A549 (cell line): ENCODE measurements around the gene SLC6A2. TPM values are rescaled to one million over a fixed set of nuclear protein-coding genes. Genes with fewer than 3 reads are reported as not detected.

ENCODE experiments used
- ATAC-seq, 2 experiments: fragments of 200-7000 bp in 1 of 2; fragments of >200 bp in 1 of 2; cut with Nextera tagmentation in 1 of 2; cut with Tn5 transposase in 1 of 2; 3 replicates each; pipeline versions ENCODE4 v1.8.0 to v1.9.1; 2018 to 2020; ENCODE audit warnings: mild to moderate bottlenecking in 1 of 2, moderate library complexity in 1 of 2
- CTCF ChIA-PET: fragments of 300-600 bp; sonication (Branson Sonifier 250); formaldehyde crosslinking; extraction: SDS; loops from one replicate; lab custom pipeline; 2021; ENCODE audit warnings: antibody characterized with exemption, inconsistent platforms; lab: Yijun Ruan, JAX
- POLR2A ChIA-PET: fragments of 350-600 bp; formaldehyde crosslinking; extraction: SDS; loops from one replicate; lab custom pipeline; 2021; ENCODE audit warnings: antibody characterized with exemption, inconsistent platforms; lab: Yijun Ruan, JAX
- DNase-seq, 2 experiments: peaks; one replicate each; pipeline versions ENCODE4 v3.0.0 to v3.0.0-alpha.2; 2011 to 2016; ENCODE audit warnings: low read depth in 1 of 2, low spot score in 1 of 2
- FAIRE-seq: peaks from 2 replicates; lab custom pipeline; 2011; peaks lifted over from hg19 to GRCh38; lab: Jason Lieb, UNC
- H3K27ac ChIP-seq, 2 experiments: fragments of >200 bp; sonication (Bioruptor Twin); formaldehyde crosslinking; 3 replicates each; pipeline ENCODE4 v1.5.1; 2016 to 2017
- H3K4me1 ChIP-seq: fragments of >200 bp; sonication (Bioruptor Twin); formaldehyde crosslinking; 3 replicates; pipeline ENCODE4 v1.6.1; 2016
- H3K4me2 ChIP-seq: fragments of >200 bp; sonication (Bioruptor Twin); formaldehyde crosslinking; 3 replicates; pipeline ENCODE4 v1.6.1; 2016
- H3K4me3 ChIP-seq: fragments of >200 bp; sonication (Bioruptor Twin); formaldehyde crosslinking; 3 replicates; pipeline ENCODE4 v1.5.1; 2016
- H3K9me3 ChIP-seq: fragments of >200 bp; sonication (Bioruptor Twin); formaldehyde crosslinking; 3 replicates; pipeline ENCODE4 v1.6.1; 2016
- BHLHE40 ChIP-seq: IDR thresholded peaks from 2 replicates; pipeline ENCODE4 v1.6.1; 2012; ENCODE audit warnings: low read depth, low read length, inconsistent platforms
- CBX8 ChIP-seq: fragments of 200-600 bp; sonication (generic); IDR thresholded peaks from 2 replicates; pipeline ENCODE4 v1.6.1; 2016
- CEBPB ChIP-seq, 2 experiments: fragments of >200 bp in 1 of 2; sonication (Bioruptor Twin) in 1 of 2; formaldehyde crosslinking in 1 of 2; IDR thresholded peaks; 2 replicates each; pipeline ENCODE4 v1.6.1; 2012 to 2016
- CHD2 ChIP-seq: fragments of 150-350 bp; IDR thresholded peaks from 2 replicates; pipeline ENCODE4 v1.6.1; 2014; ENCODE audit warnings: low read length; ENCODE audit not compliant: partially characterized antibody
- EHF ChIP-seq: fragments of 250-450 bp; sonication (Bioruptor Pico); IDR thresholded peaks from 2 replicates; pipeline ENCODE4 v1.5.0; 2020; ENCODE audit warnings: mild to moderate bottlenecking
- EHMT2 ChIP-seq: fragments of 200-600 bp; sonication (generic); IDR thresholded peaks from 2 replicates; pipeline ENCODE4 v1.6.1; 2016; ENCODE audit warnings: antibody characterized with exemption, low read depth, mild to moderate bottlenecking, moderate library complexity
- FOSB ChIP-seq: fragments of 250-450 bp; sonication (Bioruptor Pico); IDR thresholded peaks from 2 replicates; pipeline ENCODE4 v1.5.0; 2020; ENCODE audit warnings: mild to moderate bottlenecking, moderate library complexity
- FOXS1 ChIP-seq: fragments of 250-450 bp; sonication (Bioruptor Pico); IDR thresholded peaks from 2 replicates; pipeline ENCODE4 v1.5.0; 2020; ENCODE audit warnings: mild to moderate bottlenecking, moderate library complexity
- GATA3 ChIP-seq: IDR thresholded peaks from 2 replicates; pipeline ENCODE4 v1.6.1; 2012; ENCODE audit warnings: borderline replicate concordance
- JUN ChIP-seq, 2 experiments: fragments of >200 bp; sonication (Bioruptor Twin); formaldehyde crosslinking; IDR thresholded peaks; 2 replicates in 1 of 2; 3 replicates in 1 of 2; pipeline ENCODE4 v1.6.1; 2016 to 2017
- JUNB ChIP-seq: fragments of >200 bp; sonication (Bioruptor Twin); formaldehyde crosslinking; IDR thresholded peaks from 2 replicates; pipeline ENCODE4 v1.6.1; 2016
- KDM5A ChIP-seq: fragments of 200-600 bp; sonication (generic); IDR thresholded peaks from 2 replicates; pipeline ENCODE4 v1.6.1; 2016; ENCODE audit warnings: antibody characterized with exemption, mild to moderate bottlenecking
- MAFK ChIP-seq: fragments of 450-650 bp; IDR thresholded peaks from 2 replicates; pipeline ENCODE4 v1.6.1; 2014; ENCODE audit not compliant: partially characterized antibody
- NFE2L2 ChIP-seq: fragments of 150-350 bp; conservative IDR thresholded peaks from 2 replicates; pipeline ENCODE4 v1.6.1; 2014; ENCODE audit warnings: low read length
- NR3C1 ChIP-seq: fragments of >200 bp; sonication (Bioruptor Twin); formaldehyde crosslinking; IDR thresholded peaks from 3 replicates; pipeline ENCODE4 v1.6.1; 2017
- PHF8 ChIP-seq: fragments of 200-600 bp; sonication (generic); IDR thresholded peaks from 2 replicates; pipeline ENCODE4 v1.6.1; 2016; ENCODE audit warnings: low read depth, mild to moderate bottlenecking, antibody characterized with exemption, moderate library complexity, borderline replicate concordance
- RAD21 ChIP-seq, 2 experiments: fragments of >200 bp in 1 of 2; sonication (Bioruptor Twin) in 1 of 2; formaldehyde crosslinking in 1 of 2; IDR thresholded peaks in 1 of 2; conservative IDR thresholded peaks in 1 of 2; 2 replicates in 1 of 2; 3 replicates in 1 of 2; pipeline ENCODE4 v1.6.1; 2012 to 2018; ENCODE audit warnings: inconsistent platforms in 1 of 2
- RFX5 ChIP-seq: fragments of 450-650 bp; IDR thresholded peaks from 2 replicates; pipeline ENCODE4 v1.7.1; 2014; ENCODE audit warnings: antibody characterized with exemption, mild to moderate bottlenecking, moderate library complexity
- RNF2 ChIP-seq: fragments of 200-600 bp; sonication (generic); IDR thresholded peaks from 2 replicates; pipeline ENCODE4 v1.6.1; 2016; ENCODE audit warnings: low read depth, mild to moderate bottlenecking, antibody characterized with exemption, moderate library complexity, borderline replicate concordance
- TFCP2L1 ChIP-seq: fragments of 250-450 bp; sonication (Bioruptor Pico); IDR thresholded peaks from 2 replicates; pipeline ENCODE4 v1.5.0; 2021; ENCODE audit warnings: mild to moderate bottlenecking
- ZNF302 ChIP-seq: fragments of 250-450 bp; sonication (Bioruptor Pico); IDR thresholded peaks from 2 replicates; pipeline ENCODE4 v1.9.0; 2021; ENCODE audit warnings: inconsistent platforms, mild to moderate bottlenecking, moderate library complexity
- ZSCAN20 ChIP-seq: fragments of 250-450 bp; sonication (Bioruptor Pico); IDR thresholded peaks from 2 replicates; pipeline ENCODE4 v1.8.0; 2022; ENCODE audit warnings: mild to moderate bottlenecking, moderate library complexity
- WGBS: methylation state at CpG from one replicate; pipeline ENCODE4 v1.1.6; 2017; ENCODE audit errors: missing lambda C conversion rate; 5-methylcytosine and 5-hydroxymethylcytosine counted together
- polyA plus RNA-seq, 4 experiments: library from polyadenylated mRNA; depleted of rRNA in 3 of 4; stranded (reverse); fragments of >200 nt; fragmentation: RNase III in 1 of 4; extraction: RNeasy Plus Mini Kit Qiagen cat#74134 plus additional on column Dnase treatment in 1 of 4; gene quantifications; 2 replicates in 3 of 4; 3 replicates in 1 of 4; pipeline ENCODE4 v1.2.3, GENCODE V29; 2011 to 2017
- TF ChIP-seq, protein P1 (sequence below): fragments of >200 bp; sonication (Bioruptor Twin); formaldehyde crosslinking; IDR thresholded peaks from 3 replicates; pipeline ENCODE4 v1.5.1; 2016
- TF ChIP-seq, protein P2 (sequence below): fragments of 250-450 bp; sonication (Bioruptor Pico); IDR thresholded peaks from 2 replicates; pipeline ENCODE4 v1.5.0; 2020; ENCODE audit warnings: low read depth, mild to moderate bottlenecking, moderate library complexity
- TF ChIP-seq, protein P3 (sequence below): fragments of 250-450 bp; sonication (Bioruptor Pico); IDR thresholded peaks from 2 replicates; pipeline ENCODE4 v1.5.0; 2021; ENCODE audit warnings: mild to moderate bottlenecking, moderate library complexity, borderline replicate concordance

The SLC6A2 gene
- polyA plus RNA-seq, 2 of the 4 experiments (the other 2 are of a cell fraction) = not detected

DNA sequence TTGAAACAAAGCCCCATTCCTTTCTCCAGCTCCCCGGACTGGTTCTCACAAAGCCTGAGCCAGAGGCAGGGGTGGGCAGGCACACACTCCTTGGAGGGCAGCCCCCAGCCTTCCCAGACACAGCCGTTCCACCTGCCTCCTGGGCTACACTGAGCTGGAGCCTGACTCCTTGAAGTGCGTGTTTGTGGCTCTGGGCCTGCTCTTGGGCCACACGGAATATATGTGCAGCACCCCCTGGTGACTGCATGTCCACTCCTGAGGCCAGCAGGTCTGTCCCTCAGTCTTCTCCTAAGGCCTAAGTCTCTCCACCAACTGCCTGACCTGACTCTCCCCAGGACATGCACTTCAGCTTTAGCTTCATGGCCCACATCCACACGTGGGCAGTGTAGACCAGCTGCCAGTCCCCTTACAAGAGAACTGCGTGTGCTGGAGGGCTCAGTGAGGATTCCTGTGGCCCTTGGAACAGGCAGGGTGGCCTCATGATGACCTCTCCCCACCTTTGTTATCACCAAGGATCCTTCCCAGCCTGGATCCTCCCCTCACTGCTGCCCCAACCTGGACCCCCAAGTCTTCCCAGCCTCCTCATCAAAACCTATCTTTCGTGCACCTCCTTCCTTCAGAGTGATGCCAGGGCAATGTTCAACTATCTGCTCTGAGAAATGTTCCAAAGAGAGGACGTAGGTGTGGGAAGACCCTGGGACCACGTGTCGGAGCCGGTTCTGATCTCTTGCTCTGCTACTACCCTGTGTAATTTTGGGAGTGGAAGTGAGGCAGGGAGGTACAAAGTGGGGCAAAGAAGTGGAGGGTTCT is 12.4 kb upstream of the SLC6A2 start (continued):
- TF ChIP-seq ZNF302 = no peak
- TF ChIP-seq CEBPB (IDR thresholded peaks at IDR 0.05) = no peak
- TF ChIP-seq CHD2 = no peak

DNA sequence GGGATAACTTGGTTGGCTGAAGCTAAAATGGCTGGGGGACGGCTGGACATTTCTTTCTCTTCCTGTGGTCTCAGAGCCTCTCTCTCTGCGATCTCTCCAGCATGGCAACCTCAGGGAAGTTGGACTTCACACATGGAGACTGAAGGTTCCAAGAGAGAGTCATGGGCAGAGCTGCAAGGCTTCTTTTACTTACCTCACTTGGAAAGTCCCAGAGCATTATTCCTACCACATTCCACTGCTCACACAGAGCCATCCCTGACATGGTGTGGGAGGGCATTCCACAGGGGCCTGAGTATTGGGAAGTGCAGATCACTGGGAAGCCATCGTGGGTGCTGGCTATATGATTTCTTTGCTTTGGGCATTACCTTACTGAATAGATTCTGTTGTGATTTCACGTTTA is 9.8 kb upstream of the SLC6A2 start:
- Histone ChIP-seq H3K4me3 (no peak overlapping the region), H3K9me3 (no peaks in the 10 kb centered on the region), H3K27ac (no peak overlapping the region), H3K4me1 (no peaks in the 10 kb centered on the region), H3K4me2 (no peak overlapping the region)
- DNase-seq (no peak), ATAC-seq (no peak), FAIRE-seq (no peak)
- WGBS = 21% methylated on average over 4 of the region's 4 CpGs
- ChIA-PET POLR2A (no interaction called here), CTCF (interaction anchor here (1.3 to 1.8 kb wide), 3 partner anchors 9 to 181 kb away, joined by 3 to 9 read pairs (median 5); no protein-coding TSS in a partner anchor)
- TF ChIP-seq NR3C1 (no peak), EHF (CRISPR knock-in tag) (no peak), TFCP2L1 (no peak), NFE2L2 (no peak), JUNB (no peak), BHLHE40 (no peak), JUN (IDR thresholded peaks at IDR 0.05) (no peak), CBX8 (no peak), RAD21 (conservative IDR thresholded peaks at IDR 0.05 in 1 of 2, IDR thresholded peaks at IDR 0.05 in 1 of 2) (no peak), FOSB (no peak), GATA3 (no peak), ZSCAN20 (CRISPR knock-in tag) (no peak), KDM5A (no peak), MAFK (no peak), EHMT2 (no peak), PHF8 (no peak), FOXS1 (CRISPR knock-in tag) (no peak)
- TF ChIP-seq, protein P1, sequence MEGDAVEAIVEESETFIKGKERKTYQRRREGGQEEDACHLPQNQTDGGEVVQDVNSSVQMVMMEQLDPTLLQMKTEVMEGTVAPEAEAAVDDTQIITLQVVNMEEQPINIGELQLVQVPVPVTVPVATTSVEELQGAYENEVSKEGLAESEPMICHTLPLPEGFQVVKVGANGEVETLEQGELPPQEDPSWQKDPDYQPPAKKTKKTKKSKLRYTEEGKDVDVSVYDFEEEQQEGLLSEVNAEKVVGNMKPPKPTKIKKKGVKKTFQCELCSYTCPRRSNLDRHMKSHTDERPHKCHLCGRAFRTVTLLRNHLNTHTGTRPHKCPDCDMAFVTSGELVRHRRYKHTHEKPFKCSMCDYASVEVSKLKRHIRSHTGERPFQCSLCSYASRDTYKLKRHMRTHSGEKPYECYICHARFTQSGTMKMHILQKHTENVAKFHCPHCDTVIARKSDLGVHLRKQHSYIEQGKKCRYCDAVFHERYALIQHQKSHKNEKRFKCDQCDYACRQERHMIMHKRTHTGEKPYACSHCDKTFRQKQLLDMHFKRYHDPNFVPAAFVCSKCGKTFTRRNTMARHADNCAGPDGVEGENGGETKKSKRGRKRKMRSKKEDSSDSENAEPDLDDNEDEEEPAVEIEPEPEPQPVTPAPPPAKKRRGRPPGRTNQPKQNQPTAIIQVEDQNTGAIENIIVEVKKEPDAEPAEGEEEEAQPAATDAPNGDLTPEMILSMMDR = no peak
- TF ChIP-seq, protein P2, sequence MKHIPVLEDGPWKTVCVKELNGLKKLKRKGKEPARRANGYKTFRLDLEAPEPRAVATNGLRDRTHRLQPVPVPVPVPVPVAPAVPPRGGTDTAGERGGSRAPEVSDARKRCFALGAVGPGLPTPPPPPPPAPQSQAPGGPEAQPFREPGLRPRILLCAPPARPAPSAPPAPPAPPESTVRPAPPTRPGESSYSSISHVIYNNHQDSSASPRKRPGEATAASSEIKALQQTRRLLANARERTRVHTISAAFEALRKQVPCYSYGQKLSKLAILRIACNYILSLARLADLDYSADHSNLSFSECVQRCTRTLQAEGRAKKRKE = no peak

DNA sequence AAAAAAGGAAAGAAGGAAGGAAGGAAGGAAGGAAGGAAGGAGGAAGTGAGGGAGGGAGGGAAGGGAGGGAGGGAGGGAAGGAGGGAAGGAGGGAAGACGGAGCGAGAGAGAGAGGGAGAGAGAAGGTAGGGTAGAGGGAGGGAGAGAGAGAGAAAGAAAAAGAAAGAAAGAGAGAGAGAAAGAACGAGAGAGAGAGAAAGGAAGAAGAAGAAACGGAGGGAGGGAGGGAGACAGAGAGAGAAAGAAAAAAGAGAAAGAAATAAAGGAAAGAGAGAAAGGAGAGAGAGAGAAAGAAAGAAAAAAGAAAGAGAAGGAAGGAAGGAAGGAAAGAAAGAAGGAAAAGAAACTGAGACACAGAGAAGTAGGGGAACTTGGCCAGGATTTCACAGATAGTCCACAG is 8.4 kb upstream of the SLC6A2 start:
- CTCF ChIA-PET = interaction anchor here (1.3 to 1.5 kb wide), 3 partner anchors 11 to 56 kb away, joined by 3 to 7 read pairs (median 5); no protein-coding TSS in a partner anchor
- Histone ChIP-seq H3K4me1 (no peaks in the 10 kb centered on the region), H3K27ac (no peak overlapping the region), H3K9me3 (no peaks in the 10 kb centered on the region), H3K4me2 (no peak overlapping the region), H3K4me3 (no peak overlapping the region)
- FAIRE-seq = no peak
- TF ChIP-seq RNF2 (no peak), ZSCAN20 (CRISPR knock-in tag) (no peak), RFX5 (no peak)
- TF ChIP-seq, protein P3, sequence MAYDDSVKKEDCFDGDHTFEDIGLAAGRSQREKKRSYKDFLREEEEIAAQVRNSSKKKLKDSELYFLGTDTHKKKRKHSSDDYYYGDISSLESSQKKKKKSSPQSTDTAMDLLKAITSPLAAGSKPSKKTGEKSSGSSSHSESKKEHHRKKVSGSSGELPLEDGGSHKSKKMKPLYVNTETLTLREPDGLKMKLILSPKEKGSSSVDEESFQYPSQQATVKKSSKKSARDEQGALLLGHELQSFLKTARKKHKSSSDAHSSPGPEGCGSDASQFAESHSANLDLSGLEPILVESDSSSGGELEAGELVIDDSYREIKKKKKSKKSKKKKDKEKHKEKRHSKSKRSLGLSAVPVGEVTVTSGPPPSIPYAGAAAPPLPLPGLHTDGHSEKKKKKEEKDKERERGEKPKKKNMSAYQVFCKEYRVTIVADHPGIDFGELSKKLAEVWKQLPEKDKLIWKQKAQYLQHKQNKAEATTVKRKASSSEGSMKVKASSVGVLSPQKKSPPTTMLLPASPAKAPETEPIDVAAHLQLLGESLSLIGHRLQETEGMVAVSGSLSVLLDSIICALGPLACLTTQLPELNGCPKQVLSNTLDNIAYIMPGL (CRISPR knock-in tag) = no peak
- TF ChIP-seq, protein P1 = no peak
- DNase-seq = no peak
- POLR2A ChIA-PET = no interaction called here
- WGBS = 44% methylated on average over 4 of the region's 4 CpGs
- ATAC-seq = no peak
